Skeletal muscle cell (primary cell): ENCODE measurements around the gene PWWP2B.

Experiments
- DNase-seq: peaks from one replicate; pipeline ENCODE4 v3.0.0-alpha.2; 2010; ENCODE audit warnings: low read depth
- H3K4me3 ChIP-seq: 2 replicates; pipeline ENCODE4 v1.5.1; 2011; ENCODE audit warnings: low read depth, mild to moderate bottlenecking, control low read depth, low read length, moderate library complexity

PWWP2B gene

GRCh38 chr10:132451506-132452215, 54.7 kb downstream of the PWWP2B start:
- H3K4me3 ChIP-seq: no peak overlapping the region
- no peak for DNase-seq

GRCh38 chr10:132452216-132452650, 55.2 kb downstream of the PWWP2B start:
- no peak for DNase-seq
- no peak overlapping the region for H3K4me3 ChIP-seq

GRCh38 chr10:132452651-132453469, 55.9 kb downstream of the PWWP2B start:
- no peak for DNase-seq
- peak overlapping the region; percentile 25 for H3K4me3 ChIP-seq

GRCh38 chr10:132453470-132453861, 56.5 kb downstream of the PWWP2B start:
- no peak for DNase-seq
- H3K4me3 ChIP-seq: peak overlapping the region; percentile 25

- DNase-seq: no peak
- H3K4me3 ChIP-seq: no peak overlapping the region
Measured at GRCh38 chr10:132454296-132455198, 57.5 kb downstream of the PWWP2B start.

GRCh38 chr10:132455441-132455971, 58.5 kb downstream of the PWWP2B start:
- no peak overlapping the region for H3K4me3 ChIP-seq
- no peak for DNase-seq

GRCh38 chr10:132455986-132456847, 59.2 kb downstream of the PWWP2B start:
- DNase-seq: no peak
- H3K4me3 ChIP-seq: no peak overlapping the region

GRCh38 chr10:132456881-132457280, 59.9 kb downstream of the PWWP2B start:
- DNase-seq: no peak
- no peak overlapping the region for H3K4me3 ChIP-seq

- no peak for DNase-seq
- H3K4me3 ChIP-seq: no peak overlapping the region
Measured at GRCh38 chr10:132457328-132458070, 60.5 kb downstream of the PWWP2B start.

GRCh38 chr10:132458071-132458585, 61.1 kb downstream of the PWWP2B start:
- DNase-seq: no peak
- H3K4me3 ChIP-seq: no peak overlapping the region

GRCh38 chr10:132458586-132459300, 61.7 kb downstream of the PWWP2B start:
- no peak for DNase-seq
- H3K4me3 ChIP-seq: no peak overlapping the region

- no peak overlapping the region for H3K4me3 ChIP-seq
- DNase-seq: no peak
Measured at GRCh38 chr10:132459301-132460003, 62.5 kb downstream of the PWWP2B start.

- no peak overlapping the region for H3K4me3 ChIP-seq
- DNase-seq: no peak
Measured at GRCh38 chr10:132460071-132460470, 63.1 kb downstream of the PWWP2B start.

- H3K4me3 ChIP-seq: no peak overlapping the region
- no peak for DNase-seq
Measured at GRCh38 chr10:132460691-132461090, 63.7 kb downstream of the PWWP2B start.

GRCh38 chr10:132461103-132461682, 64.2 kb downstream of the PWWP2B start:
- DNase-seq: no peak
- no peak overlapping the region for H3K4me3 ChIP-seq

GRCh38 chr10:132461683-132462231, 64.8 kb downstream of the PWWP2B start:
- no peak overlapping the region for H3K4me3 ChIP-seq
- no peak for DNase-seq
